SK-N-MC (cell line): Measurements from ENCODE around the gene CRMP1.
"Not testable (repeated sequence)": the region's sequence is repeated elsewhere in the genome, so short reads cannot be mapped to it uniquely, and the experiment has no call there.

ENCODE experiments used
- DNase-seq: peaks from one replicate; pipeline ENCODE4 v3.0.0-alpha.2; 2011; ENCODE audit warnings: low read depth, low spot score
- H3K27ac ChIP-seq: fragments of 200-600 bp; sonication (generic); 2 replicates; pipeline ENCODE4 v1.5.1; 2016; ENCODE audit warnings: mixed run types
- H3K36me3 ChIP-seq: fragments of 200-600 bp; sonication (generic); 2 replicates; pipeline ENCODE4 v1.6.1; 2017; ENCODE audit warnings: antibody characterized with exemption, low read length, mixed read lengths; ENCODE audit not compliant: insufficient read depth
- H3K4me3 ChIP-seq: fragments of 200-600 bp; sonication (generic); 2 replicates; pipeline ENCODE4 v1.5.1; 2016
- H3K9ac ChIP-seq: fragments of 200-600 bp; sonication (generic); 2 replicates; pipeline ENCODE4 v1.8.0; 2017; ENCODE audit warnings: mixed run types, mixed read lengths; ENCODE audit not compliant: insufficient read length
- H3K9me3 ChIP-seq: fragments of 200-600 bp; sonication (generic); 2 replicates; pipeline ENCODE4 v1.6.1; 2017; ENCODE audit warnings: low read depth, mild to moderate bottlenecking, antibody characterized with exemption, low read length, moderate library complexity, mixed read lengths
- EZH2 ChIP-seq: fragments of 200-600 bp; sonication (generic); IDR thresholded peaks from one replicate; pipeline ENCODE4 v1.6.1; 2017; ENCODE audit warnings: antibody characterized with exemption
- FOXP2 ChIP-seq: optimal IDR thresholded peaks from 2 replicates; pipeline ENCODE3; 2011; ENCODE audit warnings: mild to moderate bottlenecking, moderate library complexity; ENCODE audit not compliant: insufficient read depth; ENCODE audit errors: extremely low read length, control extremely low read depth
- POLR2AphosphoS5 ChIP-seq: IDR thresholded peaks from 2 replicates; pipeline ENCODE4 v1.6.1; 2012; ENCODE audit warnings: mild to moderate bottlenecking, low read depth, low read length, borderline replicate concordance

The CRMP1 gene

GRCh38 chr4:5842456-5842855, 50.4 kb downstream of the CRMP1 start:
- H3K36me3 ChIP-seq, result no peaks in the 10 kb centered on the region
- TF ChIP-seq POLR2AphosphoS5, result no peak
- no peak for TF ChIP-seq EZH2
- TF ChIP-seq FOXP2, result no peak
- H3K9me3 ChIP-seq, result no peaks in the 10 kb centered on the region
- H3K4me3 ChIP-seq, result no peak overlapping the region
- no peak for DNase-seq
- no peak overlapping the region for H3K9ac ChIP-seq
- H3K27ac ChIP-seq, result no peak overlapping the region

- no peak for TF ChIP-seq POLR2AphosphoS5
- TF ChIP-seq EZH2, result no peak
- TF ChIP-seq FOXP2, result no peak
- H3K4me3 ChIP-seq, result no peak overlapping the region
- no peaks in the 10 kb centered on the region for H3K36me3 ChIP-seq
- H3K9me3 ChIP-seq, result no peaks in the 10 kb centered on the region
- no peak overlapping the region for H3K27ac ChIP-seq
- no peak overlapping the region for H3K9ac ChIP-seq
- no peak for DNase-seq
These were observed 52.9 kb downstream of the CRMP1 start for GRCh38 chr4:5839751-5840674.

DNA sequence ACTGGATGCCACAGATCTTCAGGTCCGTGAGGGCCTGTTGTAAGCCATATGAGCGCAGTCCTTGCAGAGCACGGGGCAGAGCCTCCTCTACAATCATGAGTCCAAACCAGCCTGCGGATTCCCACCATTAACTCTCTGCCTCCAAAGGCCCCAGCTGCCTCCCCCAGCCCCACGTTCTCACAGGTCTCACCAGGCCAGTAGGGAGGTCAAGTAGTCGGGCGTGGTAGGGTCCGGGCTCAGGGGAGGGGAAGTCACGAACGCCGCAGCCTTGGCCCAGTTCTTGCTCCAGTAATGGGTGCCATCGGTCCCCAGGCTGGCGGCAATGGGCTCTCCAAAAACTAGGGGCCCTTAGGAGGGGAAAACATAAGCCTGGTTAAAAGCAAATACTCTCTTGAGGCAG, 53.6 kb downstream of the CRMP1 start:
- Histone ChIP-seq H3K27ac (no peak overlapping the region), H3K9me3 (no peaks in the 10 kb centered on the region), H3K36me3 (no peaks in the 10 kb centered on the region), H3K9ac (no peak overlapping the region), H3K4me3 (no peak overlapping the region)
- DNase-seq, result no peak
- no peak for TF ChIP-seq EZH2
- no peak for TF ChIP-seq POLR2AphosphoS5
- TF ChIP-seq FOXP2, result no peak

GRCh38 chr4:5837483-5837882, 55.4 kb downstream of the CRMP1 start:
- not testable (repeated sequence) for H3K9me3 ChIP-seq, H3K4me3 ChIP-seq, H3K36me3 ChIP-seq, DNase-seq, H3K9ac ChIP-seq, H3K27ac ChIP-seq

GRCh38 chr4:5836943-5837342, 55.9 kb downstream of the CRMP1 start:
- Histone ChIP-seq H3K4me3 (no peak overlapping the region), H3K27ac (no peak overlapping the region), H3K9ac (no peak overlapping the region), H3K9me3 (no peaks in the 10 kb centered on the region), H3K36me3 (no peaks in the 10 kb centered on the region)
- no peak for TF ChIP-seq POLR2AphosphoS5
- no peak for TF ChIP-seq FOXP2
- no peak for TF ChIP-seq EZH2
- DNase-seq, result no peak

DNA sequence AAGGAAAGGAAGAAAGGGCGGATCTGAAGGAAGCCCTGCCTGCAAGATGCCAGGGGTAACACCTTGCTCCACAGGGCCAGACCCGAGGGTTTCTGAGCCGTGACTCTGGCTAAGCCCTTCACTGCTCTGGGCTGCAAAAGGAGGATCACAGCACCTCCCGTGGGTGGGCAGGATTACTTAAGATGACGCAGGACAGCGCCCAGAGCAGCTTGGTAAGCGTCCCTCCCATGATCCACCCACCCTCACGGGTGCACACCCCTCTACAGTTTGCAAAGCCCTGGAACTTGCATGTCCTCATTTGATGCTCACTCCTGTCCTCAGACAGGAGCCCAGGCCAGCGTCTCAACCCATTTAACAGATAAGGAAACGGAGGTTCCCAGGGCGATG, 64.9 kb downstream of the CRMP1 start:
- TF ChIP-seq POLR2AphosphoS5, result no peak
- no peak for TF ChIP-seq FOXP2
- no peak for TF ChIP-seq EZH2
- Histone ChIP-seq H3K9ac (no peak overlapping the region), H3K27ac (no peak overlapping the region), H3K9me3 (no peaks in the 10 kb centered on the region), H3K36me3 (no peaks in the 10 kb centered on the region), H3K4me3 (no peak overlapping the region)
- DNase-seq, result no peak

GRCh38 chr4:5827108-5828004, 65.5 kb downstream of the CRMP1 start:
- no peak for TF ChIP-seq FOXP2
- no peak for TF ChIP-seq POLR2AphosphoS5
- no peak for TF ChIP-seq EZH2
- Histone ChIP-seq H3K9me3 (no peaks in the 10 kb centered on the region), H3K36me3 (no peaks in the 10 kb centered on the region), H3K4me3 (no peak overlapping the region), H3K27ac (no peak overlapping the region), H3K9ac (no peak overlapping the region)
- no peak for DNase-seq

- H3K4me3 ChIP-seq, result no peak overlapping the region
These were observed 66.3 kb downstream of the CRMP1 start for GRCh38 chr4:5826437-5827107.

More at GRCh38 chr4:5826437-5827107, 66.3 kb downstream of the CRMP1 start:
- Histone ChIP-seq H3K9me3 (no peaks in the 10 kb centered on the region), H3K9ac (no peak overlapping the region), H3K27ac (no peak overlapping the region), H3K36me3 (no peaks in the 10 kb centered on the region)
- DNase-seq, result no peak
- TF ChIP-seq POLR2AphosphoS5 (no peak), FOXP2 (no peak), EZH2 (no peak)
